HCEC 1CT (cell line): ENCODE measurements around the gene HBZ.
"Not testable (repeated sequence)": the region's sequence is repeated elsewhere in the genome, so short reads cannot be mapped to it uniquely, and the experiment has no call there.

Source experiments
- DNase-seq: peaks from one replicate; pipeline ENCODE4 v3.0.0-alpha.2; 2017

HBZ gene

DNA sequence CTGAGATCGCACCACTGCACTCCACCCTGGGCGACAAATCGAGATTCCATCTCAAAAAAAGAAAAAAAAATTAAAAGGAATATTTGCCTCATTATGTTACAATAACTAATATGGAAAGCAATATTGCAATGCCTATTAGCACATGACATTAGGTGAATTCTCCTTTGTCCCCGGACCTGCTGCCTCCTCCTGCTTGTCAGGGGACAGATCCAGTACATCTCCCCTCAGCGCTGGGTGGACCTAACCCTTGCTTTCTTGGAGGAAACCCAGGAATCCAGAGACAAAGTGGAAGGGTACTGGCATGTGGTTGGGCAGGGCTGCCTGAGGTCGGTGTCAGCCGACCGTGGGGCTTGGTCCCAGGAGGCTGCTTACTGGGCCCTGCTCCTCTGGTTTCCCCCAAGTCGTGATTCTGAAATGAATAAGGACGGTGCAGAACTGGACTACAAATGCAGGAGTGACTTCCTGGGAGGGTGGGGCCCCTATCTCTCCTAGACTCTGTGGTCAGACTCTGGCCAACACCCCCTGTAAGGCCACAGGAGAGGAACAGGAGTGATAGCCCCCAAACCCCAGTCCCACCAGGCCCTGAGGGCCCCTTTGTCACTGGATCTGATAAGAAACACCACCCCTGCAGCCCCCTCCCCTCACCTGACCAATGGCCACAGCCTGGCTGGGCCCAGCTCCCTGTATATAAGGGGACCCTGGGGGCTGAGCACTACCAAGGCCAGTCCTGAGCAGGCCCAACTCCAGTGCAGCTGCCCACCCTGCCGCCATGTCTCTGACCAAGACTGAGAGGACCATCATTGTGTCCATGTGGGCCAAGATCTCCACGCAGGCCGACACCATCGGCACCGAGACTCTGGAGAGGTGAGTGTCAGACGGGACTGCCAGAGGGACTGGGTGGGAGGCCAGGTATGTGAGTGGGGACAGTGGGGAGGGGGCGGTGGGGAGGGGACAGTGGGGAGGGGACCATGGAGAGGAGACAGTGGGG lies at the start of gene HBZ:
TSS of gene HBZ (plus strand) at position 504 of the 988 bp plus-strand sequence. CDS start at position 770, 266 bp downstream.
- DNase-seq = no peak

GRCh38 chr16:104355-104754 lies 48.1 kb upstream of the HBZ start:
- no peak for DNase-seq

DNA sequence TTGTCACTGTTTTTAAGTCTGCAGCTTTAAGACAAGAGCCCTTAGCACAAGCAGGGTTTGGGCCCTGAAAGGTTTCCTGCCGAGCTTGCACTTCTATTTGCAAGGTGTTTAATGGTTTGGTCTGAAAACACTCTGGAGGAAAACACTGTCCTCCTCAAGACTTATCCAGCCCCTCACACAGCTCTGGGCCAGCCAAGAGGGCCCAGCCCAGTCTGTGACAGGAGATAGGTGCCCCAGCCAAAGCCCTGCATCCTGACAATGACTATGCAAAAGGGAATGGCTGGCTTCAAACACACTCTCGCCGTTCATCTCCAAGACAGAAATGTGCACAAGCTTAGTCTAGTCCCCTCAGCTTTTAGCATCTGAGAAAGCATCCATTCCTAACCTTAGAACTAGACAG lies 47.5 kb upstream of the HBZ start:
- DNase-seq = no peak

GRCh38 chr16:105521-105920 lies 46.9 kb upstream of the HBZ start:
- no peak for DNase-seq

DNA sequence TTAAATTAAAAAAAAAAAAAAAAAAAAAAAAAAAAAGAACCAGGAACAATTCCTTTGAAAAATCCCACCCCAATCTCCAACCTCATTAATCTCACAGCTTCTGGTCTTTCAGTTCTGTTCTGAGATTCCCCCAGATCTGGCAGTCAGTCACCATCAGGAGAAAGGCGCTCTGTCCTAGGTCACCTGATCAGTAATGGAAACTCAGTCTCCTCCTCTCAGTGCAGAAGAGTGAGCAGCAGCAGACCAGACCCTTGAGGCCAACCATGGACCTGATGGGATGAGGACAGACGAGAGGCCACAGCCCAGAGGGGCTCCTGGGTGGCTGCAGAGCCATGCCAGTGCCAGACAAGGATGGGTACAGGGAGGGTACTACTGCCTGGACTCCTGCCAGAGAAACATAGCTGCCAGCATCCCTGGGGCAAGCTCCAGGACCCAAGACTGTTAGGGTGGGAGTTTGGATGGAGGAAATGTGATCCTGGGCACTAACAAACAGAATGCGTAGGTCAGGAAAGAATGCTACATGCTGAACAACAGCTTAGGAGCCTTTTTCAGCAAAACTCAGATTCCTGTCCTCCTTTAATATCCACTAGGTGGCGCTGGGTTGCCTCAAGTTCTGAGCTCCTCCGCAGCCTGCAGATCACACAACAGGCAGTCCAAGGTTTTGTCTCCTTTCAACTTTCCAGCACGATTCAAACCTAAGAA lies 45.7 kb upstream of the HBZ start:
- DNase-seq = peak; percentile 81

GRCh38 chr16:112153-112840 lies 40.1 kb upstream of the HBZ start:
- no peak for DNase-seq

DNA sequence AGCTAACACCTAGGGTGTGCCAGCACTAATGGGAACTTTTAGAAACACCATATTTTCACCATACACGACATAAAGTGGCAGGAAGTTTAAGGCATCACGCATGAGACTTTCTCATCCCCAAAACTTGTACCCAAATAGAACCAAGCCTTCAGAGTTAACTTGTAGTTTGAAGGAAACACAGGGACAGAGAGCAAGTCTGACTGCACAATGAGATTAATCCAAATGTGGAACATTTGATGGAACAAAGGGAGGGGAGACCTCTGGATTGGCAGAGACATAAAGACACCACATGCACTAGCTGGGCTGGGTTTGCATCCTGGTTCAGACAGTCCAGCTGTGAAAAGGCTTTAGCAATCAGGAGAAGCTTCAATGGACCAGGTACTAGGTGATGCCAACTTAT lies 38.1 kb upstream of the HBZ start:
- DNase-seq = no peak

- DNase-seq = no peak
Measured at GRCh38 chr16:116015-116414, 36.4 kb upstream of the HBZ start.

GRCh38 chr16:117379-118365 lies 34.8 kb upstream of the HBZ start:
- peak; percentile 46 for DNase-seq

GRCh38 chr16:118857-119256 lies 33.6 kb upstream of the HBZ start:
- no peak for DNase-seq

GRCh38 chr16:119295-119694 lies 33.1 kb upstream of the HBZ start:
- no peak for DNase-seq

- DNase-seq = no peak
Measured at GRCh38 chr16:119835-120491, 32.5 kb upstream of the HBZ start.

- no peak for DNase-seq
Measured at GRCh38 chr16:120756-121155, 31.7 kb upstream of the HBZ start.

GRCh38 chr16:122361-122760 lies 30.1 kb upstream of the HBZ start:
- no peak for DNase-seq

GRCh38 chr16:123558-124350 lies 28.7 kb upstream of the HBZ start:
- not testable (repeated sequence) for DNase-seq

DNA sequence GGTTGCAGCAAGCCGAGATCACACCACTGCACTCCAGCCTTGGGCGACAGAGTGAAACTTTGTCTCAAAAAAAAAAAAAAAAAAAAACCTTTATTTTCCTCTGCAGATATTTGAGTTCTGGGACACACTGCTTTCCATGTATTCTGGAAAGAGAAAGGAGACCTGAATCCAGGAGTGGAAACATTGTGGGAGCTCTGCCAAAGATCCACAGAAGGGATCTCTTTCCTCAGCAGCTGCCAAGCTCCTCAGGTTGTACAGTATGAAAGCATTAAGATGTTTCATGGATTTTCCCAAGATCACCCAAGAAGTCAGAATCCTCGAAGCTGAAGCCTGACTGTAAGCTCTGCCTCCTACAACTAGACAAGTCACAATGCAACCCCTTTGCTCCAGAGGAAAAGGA lies 27.4 kb upstream of the HBZ start:
- no peak for DNase-seq

DNA sequence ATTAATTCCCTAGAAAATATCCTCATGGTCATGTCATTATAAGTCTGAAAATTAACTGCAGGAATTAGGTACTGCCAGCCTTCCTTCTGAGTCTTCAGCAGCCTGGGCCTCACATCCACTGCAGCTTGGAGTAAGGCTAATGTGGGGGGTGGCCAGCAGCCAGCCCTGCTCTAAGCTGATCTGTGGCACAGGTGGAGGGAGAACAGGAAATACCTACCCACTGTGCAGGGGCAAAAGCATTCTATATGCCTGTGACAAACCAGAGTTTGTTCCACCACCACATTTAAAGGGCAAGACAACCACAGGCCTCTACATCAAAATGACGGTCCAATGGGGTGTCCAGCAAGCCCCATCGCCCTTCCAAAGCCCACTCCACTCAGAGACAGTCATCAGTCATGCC lies 23.4 kb upstream of the HBZ start:
- DNase-seq = no peak

DNA sequence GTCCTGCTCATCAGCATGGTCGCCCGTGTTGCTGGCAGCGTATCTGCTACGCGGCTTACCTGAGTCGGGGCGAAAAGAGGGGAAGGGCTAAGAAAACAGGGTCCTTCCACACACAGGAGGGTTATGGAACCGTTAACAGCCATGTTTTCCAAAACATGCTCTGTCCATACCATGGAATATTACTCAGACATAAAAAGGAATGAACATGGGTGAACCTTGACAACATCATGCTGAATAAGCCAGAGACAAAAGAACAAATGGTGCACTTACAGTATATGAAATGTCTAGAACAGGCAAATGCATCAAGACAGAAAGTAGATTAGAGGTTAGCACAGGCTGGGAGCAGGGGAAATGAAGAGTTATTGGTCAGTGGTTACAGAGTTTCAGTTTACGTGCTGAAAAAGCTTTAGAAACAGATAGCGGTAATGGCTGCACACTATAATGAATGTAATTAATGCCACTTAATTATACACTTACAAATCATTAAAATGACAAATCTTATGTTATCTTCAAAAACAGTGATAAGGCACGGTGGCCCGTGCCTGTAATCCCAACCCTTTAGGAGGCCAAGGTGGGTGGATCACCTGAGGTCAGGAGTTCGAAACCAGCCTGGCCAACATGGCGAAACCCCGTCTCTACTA lies 21.8 kb upstream of the HBZ start:
- no peak for DNase-seq

DNA sequence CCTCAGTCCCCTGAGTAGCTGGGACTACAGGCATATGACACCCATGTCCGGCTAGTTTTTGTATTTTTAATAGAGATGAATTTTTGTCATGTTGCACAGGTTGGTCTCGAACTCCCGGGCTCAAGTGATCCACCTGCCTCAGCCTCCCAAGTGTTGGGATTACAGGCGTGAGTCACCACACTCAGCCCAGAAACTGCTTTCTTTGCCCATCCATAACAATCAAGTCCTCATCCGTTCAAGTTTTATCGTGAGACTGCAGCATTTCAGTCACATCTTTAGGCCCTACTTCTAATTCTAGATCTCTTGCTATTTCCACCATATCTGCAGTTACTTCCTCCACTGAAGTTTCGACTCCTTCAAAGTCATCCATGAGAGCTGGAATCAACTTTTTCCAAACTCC lies 20.3 kb upstream of the HBZ start:
- no peak for DNase-seq

DNA sequence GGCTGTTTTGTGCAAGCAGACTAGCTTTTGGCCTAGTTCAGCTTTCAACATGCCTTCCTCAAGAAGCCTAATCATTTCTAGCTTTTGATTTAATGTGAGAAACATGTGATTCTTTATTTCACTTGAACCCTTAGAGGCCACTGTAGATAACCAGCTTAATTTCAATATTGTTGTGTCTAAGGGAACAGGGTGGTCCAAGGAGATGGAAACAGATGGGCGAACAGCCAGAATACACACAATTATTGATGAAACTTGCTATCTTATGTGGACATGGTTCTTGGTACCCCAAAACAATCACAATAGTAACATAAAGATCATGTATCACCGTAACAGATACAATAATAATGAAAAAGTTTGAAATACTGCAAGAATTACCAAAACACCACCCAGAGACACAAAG lies 18.7 kb upstream of the HBZ start:
- no peak for DNase-seq
